Measurements from ENCODE around the gene ABCA2.

The ABCA2 gene

DNA sequence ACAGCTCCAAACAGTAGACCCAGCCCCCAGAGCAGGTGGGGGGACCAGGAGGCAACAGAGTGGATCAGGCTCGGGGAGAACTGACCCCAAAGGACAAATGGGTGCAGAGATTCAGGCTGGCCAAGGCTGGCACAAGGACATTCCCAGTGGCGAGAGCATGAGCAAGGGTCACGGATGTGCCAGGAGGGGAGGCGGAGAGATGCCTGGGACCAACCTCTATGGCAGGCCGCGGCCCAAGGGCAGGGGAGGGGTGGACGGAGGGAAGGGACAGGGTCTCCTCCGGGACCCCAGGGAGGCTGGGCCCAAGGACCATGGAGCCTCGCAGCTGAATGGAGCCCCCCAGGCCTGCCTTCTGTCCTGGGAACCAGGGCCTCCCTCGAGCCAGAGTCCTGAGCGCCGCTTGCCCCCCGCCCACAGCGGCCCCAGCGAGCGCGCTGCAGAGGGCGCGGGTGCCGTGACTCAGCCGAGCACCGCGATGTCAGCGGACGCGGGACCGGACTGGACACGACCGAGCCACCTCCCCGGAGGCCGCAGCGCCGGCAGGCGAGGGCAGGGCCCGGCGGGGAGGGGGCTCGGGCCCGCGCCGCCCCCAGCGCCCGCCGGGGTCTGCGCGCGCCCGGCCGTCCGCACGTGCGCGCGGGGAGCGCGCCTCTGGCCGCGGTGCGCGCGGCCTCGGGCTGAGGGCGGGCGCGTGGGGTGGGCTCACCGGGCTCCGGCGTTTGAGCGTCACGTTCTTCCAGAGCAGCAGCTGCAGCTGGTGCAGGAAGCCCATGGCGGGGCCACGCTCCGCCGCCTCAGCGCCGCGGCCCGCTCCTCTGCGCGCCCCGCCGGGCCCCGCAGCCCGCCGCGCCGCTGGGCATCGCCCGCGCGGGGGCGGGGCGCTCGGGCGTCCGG, at the start of gene ABCA2:
ABCA2 (minus strand) TSS at position 869 of the 894 bp plus-strand sequence; CDS start at position 772, 97 bp downstream.
- DNase-seq: no peak

DNA sequence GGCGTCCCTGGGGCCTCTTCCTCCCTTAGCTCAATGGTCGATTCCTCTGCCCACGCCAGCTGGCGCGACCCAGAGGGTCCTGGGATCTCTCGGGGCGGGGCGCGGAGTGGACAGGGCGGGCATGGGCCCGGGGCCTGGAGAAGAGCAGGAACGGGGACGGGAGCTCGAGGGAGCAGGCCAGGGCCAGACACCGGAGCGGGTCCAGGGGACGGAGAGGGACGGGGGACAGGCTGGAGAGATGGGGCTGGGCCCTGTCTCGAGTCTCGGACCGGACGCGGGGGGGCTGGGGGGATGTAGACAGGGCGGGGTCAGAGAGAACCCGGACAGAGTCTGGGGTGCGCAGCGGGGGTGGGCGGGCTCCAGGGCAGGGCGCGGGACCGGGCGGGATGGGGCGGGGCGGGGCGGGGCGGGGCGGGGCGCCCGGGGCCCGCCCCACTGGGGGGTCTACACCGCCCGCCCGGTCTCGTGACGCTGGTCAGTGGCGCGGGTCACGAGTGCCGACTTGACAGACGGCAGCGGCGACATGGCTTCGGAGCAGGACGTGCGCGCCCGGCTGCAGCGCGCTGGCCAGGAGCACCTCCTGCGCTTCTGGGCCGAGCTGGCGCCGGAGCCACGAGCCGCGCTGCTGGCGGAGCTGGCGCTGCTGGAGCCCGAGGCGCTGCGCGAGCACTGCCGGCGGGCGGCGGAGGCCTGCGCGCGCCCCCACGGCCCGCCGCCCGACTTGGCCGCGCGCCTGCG, 49.1 kb upstream of the ABCA2 start, which contains the start of gene UAP1L1:
UAP1L1 (plus strand) TSS at position 508 of the 738 bp plus-strand sequence; CDS start at position 524, 16 bp downstream.
- DNase-seq: peak; percentile 71

- DNase-seq: no peak
These were observed 48.6 kb upstream of the ABCA2 start for GRCh38 chr9:137076636-137077009.

GRCh38 chr9:137075275-137075775, 47.3 kb upstream of the ABCA2 start:
- DNase-seq: no peak

DNA sequence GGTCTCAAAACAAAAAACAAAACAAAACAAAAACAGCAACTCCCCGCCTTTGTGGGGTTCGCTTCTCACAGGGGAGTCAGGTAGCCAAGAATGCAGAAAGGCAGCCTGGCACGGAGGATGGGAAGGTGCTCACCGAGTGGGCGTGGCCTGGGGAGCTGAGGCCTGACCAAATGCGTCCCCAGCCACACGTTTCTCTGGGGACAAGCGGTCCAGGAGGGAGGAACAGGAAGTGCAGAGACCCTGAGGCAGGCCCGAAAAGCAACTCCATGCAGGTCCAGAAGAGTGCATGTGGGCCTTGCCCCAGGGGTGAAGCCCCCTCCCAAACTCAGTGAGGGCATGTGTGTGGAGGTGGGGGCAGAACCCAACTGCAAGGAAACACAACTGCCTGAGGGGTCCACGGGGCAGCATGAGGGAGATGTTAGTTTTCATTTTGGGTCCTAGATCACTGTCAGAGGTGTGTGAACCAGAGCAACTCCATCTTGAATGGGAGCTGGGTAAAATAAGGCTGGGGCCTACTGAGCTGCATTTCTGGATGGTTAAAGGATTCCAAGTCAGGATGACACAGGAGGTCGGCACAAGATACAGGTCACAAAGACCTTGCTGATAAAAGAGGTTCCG, 46.7 kb upstream of the ABCA2 start:
- no peak for DNase-seq

GRCh38 chr9:137073992-137074399, 46.0 kb upstream of the ABCA2 start:
- no peak for DNase-seq

GRCh38 chr9:137071282-137071681, 43.2 kb upstream of the ABCA2 start:
- no peak for DNase-seq

GRCh38 chr9:137070906-137071275, 42.9 kb upstream of the ABCA2 start:
- DNase-seq: no peak

- DNase-seq: peak; percentile 90
These were observed 42.3 kb upstream of the ABCA2 start, which contains the start of gene SAPCD2 for GRCh38 chr9:137070201-137070905. Gene SAPCD2, minus strand, starts transcription at chr9:137070557. Its CDS starts 97 bp downstream, at chr9:137070460.

GRCh38 chr9:137069508-137070091, 41.6 kb upstream of the ABCA2 start:
- no peak for DNase-seq

- DNase-seq: no peak
These were observed 40.8 kb upstream of the ABCA2 start for GRCh38 chr9:137068539-137069507.

DNA sequence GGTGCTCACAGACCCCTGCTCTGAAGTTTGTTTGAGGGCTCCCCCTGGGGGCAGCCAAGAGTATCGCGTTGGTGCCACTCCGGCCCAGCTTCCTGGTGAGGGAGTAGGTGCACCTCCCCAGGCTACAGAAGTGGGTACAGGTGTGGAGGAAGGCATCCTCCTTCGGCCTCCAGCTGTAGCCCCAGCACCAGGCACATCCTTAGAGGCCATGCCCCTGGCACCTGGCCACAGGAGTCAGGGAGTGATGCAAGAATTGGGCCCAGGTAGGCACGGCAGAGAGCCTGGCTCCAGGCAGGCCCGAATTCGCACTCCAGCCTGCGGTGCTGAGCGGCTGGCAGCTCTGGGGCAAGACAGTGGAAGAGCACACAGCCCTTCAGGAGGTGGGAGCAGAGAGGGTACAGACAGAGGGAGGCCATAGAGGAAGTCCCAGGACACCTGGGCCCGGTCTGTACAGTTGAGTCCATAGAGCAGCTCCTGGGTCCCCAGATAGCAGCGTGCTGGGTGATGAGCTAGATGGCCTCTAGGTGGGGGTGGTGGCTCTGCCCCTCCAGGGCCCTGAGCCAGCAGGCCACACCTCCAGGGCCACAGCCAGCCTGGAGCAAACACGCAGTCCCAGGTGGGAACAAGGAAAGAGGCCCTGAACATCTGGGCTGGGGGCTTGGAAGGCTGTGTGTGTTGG, 40.0 kb upstream of the ABCA2 start:
- DNase-seq: peak; percentile 82

- no peak for DNase-seq
These were observed 38.2 kb upstream of the ABCA2 start for GRCh38 chr9:137066096-137066861.

DNA sequence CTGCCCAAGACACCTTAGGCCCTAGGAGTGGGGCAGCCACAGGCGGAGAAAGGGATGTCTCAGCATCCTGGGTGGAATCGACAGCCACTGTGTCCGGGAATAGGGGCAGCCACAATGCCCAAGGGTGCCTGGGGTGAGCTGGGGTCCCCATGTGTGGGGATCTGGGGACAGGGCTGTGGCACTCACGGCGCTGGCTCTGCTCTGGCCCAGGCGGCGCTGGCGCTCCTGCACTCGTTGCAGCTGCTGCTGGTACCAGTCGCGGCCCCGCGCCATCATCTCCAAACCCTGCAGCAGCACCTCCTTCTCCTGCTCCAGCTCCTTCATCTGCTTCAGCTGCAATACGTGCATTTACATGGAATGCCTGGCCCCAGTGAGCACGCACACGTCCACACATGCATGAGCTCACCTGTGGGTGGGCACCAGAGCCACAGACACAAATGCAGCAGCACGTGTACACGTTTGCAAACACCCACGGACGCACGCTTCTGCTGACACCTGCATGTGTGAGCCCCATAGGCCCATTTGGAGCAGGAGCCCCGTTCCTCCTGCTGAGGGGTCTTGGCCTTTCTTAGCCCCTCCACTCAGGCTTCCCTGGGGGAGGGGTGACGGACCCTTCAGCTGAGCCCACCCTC, 37.4 kb upstream of the ABCA2 start:
- no peak for DNase-seq

DNA sequence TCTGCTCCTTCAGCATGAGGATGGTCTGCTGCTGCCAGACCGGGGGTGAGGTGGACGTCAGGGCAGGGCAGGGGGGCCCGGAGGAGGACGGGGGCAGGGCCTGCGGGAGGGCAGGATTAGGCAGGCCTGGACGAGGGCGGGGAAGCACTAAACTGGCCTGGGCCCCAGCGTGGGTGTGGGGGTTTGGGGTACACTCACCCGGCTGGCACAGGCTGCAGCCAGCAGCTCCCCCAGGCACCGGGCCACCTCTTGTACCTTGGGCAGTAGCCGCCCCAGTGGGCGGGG, 36.8 kb upstream of the ABCA2 start:
- no peak for DNase-seq

- peak; percentile 75 for DNase-seq
These were observed 36.2 kb upstream of the ABCA2 start for GRCh38 chr9:137064027-137064879.

DNA sequence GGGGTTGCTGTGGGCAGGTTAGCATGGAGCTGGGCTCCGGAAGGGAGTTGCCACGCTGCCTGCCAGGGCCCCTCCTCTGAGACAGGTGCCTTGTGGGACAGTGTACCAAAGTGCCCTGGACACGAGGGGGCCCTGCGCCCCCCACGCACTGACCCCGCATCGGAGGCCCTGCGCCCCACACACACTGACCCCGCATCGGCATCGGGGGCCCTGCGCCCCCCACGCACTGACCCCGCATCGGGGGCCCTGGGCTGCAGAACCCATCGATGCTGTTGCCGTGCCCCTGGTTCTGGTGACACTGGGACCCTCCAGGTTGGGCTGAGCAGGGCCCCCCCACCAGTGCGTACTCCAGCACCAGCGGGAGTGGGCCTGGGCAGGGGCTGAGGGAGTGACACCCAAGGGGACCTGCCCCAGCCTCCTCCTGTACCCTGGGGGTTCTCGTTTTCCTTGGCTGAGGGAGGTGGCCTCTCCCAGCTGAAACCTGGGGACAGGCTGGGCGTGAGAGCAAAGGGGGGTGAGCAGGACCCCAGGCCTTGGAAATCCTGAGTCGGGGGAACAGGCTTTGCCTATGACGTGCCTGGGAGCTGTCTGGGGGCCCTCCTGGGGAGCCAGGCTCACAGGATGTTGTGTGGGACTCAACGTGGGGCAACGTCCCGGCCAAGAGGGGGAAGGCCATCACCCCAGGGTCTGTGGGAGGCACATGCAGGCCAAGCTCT, 35.4 kb upstream of the ABCA2 start:
- DNase-seq: no peak
